Liver (tissue), 9 donors: ENCODE measurements around the gene ESCO1. TPM values are rescaled to one million over a fixed set of nuclear protein-coding genes. Genes with fewer than 3 reads are reported as not detected.

Source experiments
- DNase-seq: peaks from one replicate; pipeline ENCODE4 v3.0.0-alpha.2; 2017; ENCODE audit warnings: low spot score
- H3K27ac ChIP-seq, 2 donors: one replicate each; pipeline ENCODE4 v1.7.0; 2013; ENCODE audit warnings: inconsistent platforms in 2 of 2, low read length in 2 of 2, control low read depth in 1 of 2, low read depth in 1 of 2, mild to moderate bottlenecking in 1 of 2
- H3K27me3 ChIP-seq, 4 donors: one replicate each; pipeline versions ENCODE4 v1.6.1 to v1.7.0; 2013; ENCODE audit warnings: low read length in 3 of 4, inconsistent platforms in 1 of 4, mild to moderate bottlenecking in 1 of 4, moderate library complexity in 1 of 4; ENCODE audit not compliant: control insufficient read depth in 4 of 4, insufficient read depth in 4 of 4
- H3K36me3 ChIP-seq, 4 donors: one replicate each; pipeline versions ENCODE4 v1.6.1 to v1.7.0; 2013; ENCODE audit warnings: low read length in 3 of 4, mild to moderate bottlenecking in 3 of 4, low read depth in 1 of 4, moderate library complexity in 1 of 4; ENCODE audit not compliant: control insufficient read depth in 4 of 4, insufficient read depth in 3 of 4
- H3K4me1 ChIP-seq, 4 donors: one replicate each; pipeline versions ENCODE4 v1.6.1 to v1.7.0; 2013; ENCODE audit warnings: low read length in 3 of 4, mild to moderate bottlenecking in 3 of 4, moderate library complexity in 1 of 4; ENCODE audit not compliant: control insufficient read depth in 4 of 4, insufficient read depth in 4 of 4
- H3K4me3 ChIP-seq, 3 donors: one replicate each; pipeline versions ENCODE4 v1.6.1 to v1.7.0; 2013; ENCODE audit warnings: low read length in 3 of 3, control low read depth in 1 of 3, low read depth in 1 of 3, mild to moderate bottlenecking in 1 of 3
- H3K9ac ChIP-seq, 2 donors: one replicate each; pipeline ENCODE4 v1.7.0; 2013; ENCODE audit warnings: low read length in 2 of 2, mild to moderate bottlenecking in 2 of 2, moderate library complexity in 2 of 2, control low read depth in 1 of 2, low read depth in 1 of 2
- H3K9me3 ChIP-seq, 4 donors: one replicate each; pipeline versions ENCODE4 v1.6.1 to v1.7.0; 2013; ENCODE audit warnings: low read length in 3 of 4; ENCODE audit not compliant: control insufficient read depth in 4 of 4
- EGR1 ChIP-seq, 2 donors: IDR thresholded peaks; 2 replicates each; pipeline ENCODE4 v1.6.1; 2016 to 2018; ENCODE audit warnings: antibody characterized with exemption in 2 of 2, low read depth in 2 of 2
- FOXA1 ChIP-seq: IDR thresholded peaks from 2 replicates; pipeline ENCODE4 v1.6.1; 2016; ENCODE audit warnings: antibody characterized with exemption
- GABPA ChIP-seq, 2 donors: IDR thresholded peaks in 1 of 2; conservative IDR thresholded peaks in 1 of 2; 2 replicates each; pipeline ENCODE4 v1.6.1; 2016; ENCODE audit warnings: antibody characterized with exemption in 2 of 2, mild to moderate bottlenecking in 1 of 2, moderate library complexity in 1 of 2
- HNF4A ChIP-seq, 2 donors: conservative IDR thresholded peaks; 2 replicates each; pipeline ENCODE4 v1.6.1; 2016; ENCODE audit warnings: antibody characterized with exemption in 2 of 2, mild to moderate bottlenecking in 2 of 2
- JUND ChIP-seq, 2 donors: IDR thresholded peaks; 2 replicates each; pipeline ENCODE4 v1.6.1; 2016; ENCODE audit warnings: antibody characterized with exemption in 2 of 2
- NR2F2 ChIP-seq: IDR thresholded peaks from 2 replicates; pipeline ENCODE4 v1.6.1; 2016; ENCODE audit warnings: antibody characterized with exemption
- RAD21 ChIP-seq, 2 donors: IDR thresholded peaks; 2 replicates each; pipeline ENCODE4 v1.6.1; 2016; ENCODE audit warnings: antibody characterized with exemption in 2 of 2, mild to moderate bottlenecking in 2 of 2
- RXRA ChIP-seq, 2 donors: IDR thresholded peaks; 2 replicates each; pipeline ENCODE4 v1.6.1; 2017 to 2018; ENCODE audit warnings: antibody characterized with exemption in 2 of 2, mild to moderate bottlenecking in 1 of 2
- TAF1 ChIP-seq: conservative IDR thresholded peaks from 2 replicates; pipeline ENCODE4 v1.6.1; 2016; ENCODE audit warnings: antibody characterized with exemption, mild to moderate bottlenecking
- YY1 ChIP-seq: IDR thresholded peaks from 2 replicates; pipeline ENCODE4 v1.6.1; 2016; ENCODE audit warnings: antibody characterized with exemption, mild to moderate bottlenecking
- WGBS: extraction: QIAGEN DNeasy Blood & Tissue Kit; methylation state at CpG from one replicate; pipeline ENCODE4 v1.1.7; 2013; 5-methylcytosine and 5-hydroxymethylcytosine counted together
- polyA plus RNA-seq, 2 donors: library from polyadenylated mRNA; stranded (reverse) in 1 of 2; unstranded in 1 of 2; fragments of 200-250 nt in 1 of 2; fragments of >200 nt in 1 of 2; fragmentation: Nextera tagmentation in 1 of 2; extraction: Ambion mirVana in 1 of 2; gene quantifications; one replicate each; pipeline versions ENCODE4 v1.2.1 to v1.2.3, GENCODE V29; 2013 to 2015
- total RNA-seq, 2 donors: library from RNA; depleted of rRNA; stranded (reverse); fragments of >200 nt; gene quantifications; one replicate each; pipeline ENCODE4 v1.2.3, GENCODE V29; 2014
- TF ChIP-seq, protein P1 (sequence below): IDR thresholded peaks from 2 replicates; pipeline ENCODE4 v1.6.1; 2016; ENCODE audit warnings: antibody characterized with exemption
- TF ChIP-seq, protein P2 (sequence below): fragments of 150-350 bp; IDR thresholded peaks from 2 replicates; pipeline ENCODE4 v1.5.1; 2017; ENCODE audit warnings: improper control_type of control experiment, low read depth, low read length; ENCODE audit not compliant: missing input control
- TF ChIP-seq, protein P3 (sequence below): IDR thresholded peaks from 2 replicates; pipeline ENCODE4 v1.6.1; 2016; ENCODE audit warnings: antibody characterized with exemption, mild to moderate bottlenecking
- TF ChIP-seq, protein P4 (sequence below): IDR thresholded peaks from 2 replicates; pipeline ENCODE4 v1.6.1; 2016; ENCODE audit warnings: antibody characterized with exemption
- donor health status: healthy.
- donor health status: healthy.
- donor health status: healthy.
- donor health status: healthy.
- donor health status: healthy.

The ESCO1 gene
- total and polyA plus RNA-seq, 4 donors, result 3.7 to 10.3 (median 7.6) TPM

GRCh38 chr18:21602299-21602587 is 1.7 kb upstream of the ESCO1 start:
- TF ChIP-seq HNF4A (conservative IDR thresholded peaks at IDR 0.05) (no peak), NR2F2 (no peak), JUND (IDR thresholded peaks at IDR 0.05) (no peak), YY1 (no peak), TAF1 (no peak)
- TF ChIP-seq, protein P1, sequence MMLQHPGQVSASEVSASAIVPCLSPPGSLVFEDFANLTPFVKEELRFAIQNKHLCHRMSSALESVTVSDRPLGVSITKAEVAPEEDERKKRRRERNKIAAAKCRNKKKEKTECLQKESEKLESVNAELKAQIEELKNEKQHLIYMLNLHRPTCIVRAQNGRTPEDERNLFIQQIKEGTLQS, result no peak

GRCh38 chr18:21599585-21600525 is 649 bp downstream of the ESCO1 start:
- DNase-seq, result no peak
- under 1% methylated on average over 67 of the region's 67 CpGs for WGBS
- H3K4me3 ChIP-seq, result peak overlapping the region; percentile 67 to 75 (median 75)

More at GRCh38 chr18:21602299-21602587, 1.7 kb upstream of the ESCO1 start:
- Histone ChIP-seq H3K9me3 (no peaks in the 10 kb centered on the region), H3K4me3 (no peak overlapping the region), H3K9ac (no peak overlapping the region), H3K36me3 (no peaks in the 10 kb centered on the region), H3K27ac (no peak overlapping the region), H3K27me3 (no peaks in the 10 kb centered on the region), H3K4me1 (peaks cover 0 to 18% (median 9%) of the 10 kb centered on the region in 4 donors)
- no peak for DNase-seq
- WGBS, result 82% methylated on average over 5 of the region's 5 CpGs

More at GRCh38 chr18:21599585-21600525, 649 bp downstream of the ESCO1 start:
- Histone ChIP-seq H3K9ac (peak overlapping the region; percentile 52 to 91), H3K9me3 (no peaks in the 10 kb centered on the region), H3K27me3 (no peaks in the 10 kb centered on the region), H3K27ac (peak overlapping the region; percentile 93 to 96), H3K4me1 (peaks cover 0 to 18% (median 8%) of the 10 kb centered on the region in 4 donors), H3K36me3 (no peaks in the 10 kb centered on the region)
- TF ChIP-seq, protein P2, sequence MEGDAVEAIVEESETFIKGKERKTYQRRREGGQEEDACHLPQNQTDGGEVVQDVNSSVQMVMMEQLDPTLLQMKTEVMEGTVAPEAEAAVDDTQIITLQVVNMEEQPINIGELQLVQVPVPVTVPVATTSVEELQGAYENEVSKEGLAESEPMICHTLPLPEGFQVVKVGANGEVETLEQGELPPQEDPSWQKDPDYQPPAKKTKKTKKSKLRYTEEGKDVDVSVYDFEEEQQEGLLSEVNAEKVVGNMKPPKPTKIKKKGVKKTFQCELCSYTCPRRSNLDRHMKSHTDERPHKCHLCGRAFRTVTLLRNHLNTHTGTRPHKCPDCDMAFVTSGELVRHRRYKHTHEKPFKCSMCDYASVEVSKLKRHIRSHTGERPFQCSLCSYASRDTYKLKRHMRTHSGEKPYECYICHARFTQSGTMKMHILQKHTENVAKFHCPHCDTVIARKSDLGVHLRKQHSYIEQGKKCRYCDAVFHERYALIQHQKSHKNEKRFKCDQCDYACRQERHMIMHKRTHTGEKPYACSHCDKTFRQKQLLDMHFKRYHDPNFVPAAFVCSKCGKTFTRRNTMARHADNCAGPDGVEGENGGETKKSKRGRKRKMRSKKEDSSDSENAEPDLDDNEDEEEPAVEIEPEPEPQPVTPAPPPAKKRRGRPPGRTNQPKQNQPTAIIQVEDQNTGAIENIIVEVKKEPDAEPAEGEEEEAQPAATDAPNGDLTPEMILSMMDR, result peak; percentile 33
- TF ChIP-seq HNF4A (conservative IDR thresholded peaks at IDR 0.05) (no peak), FOXA1 (no peak), EGR1 (IDR thresholded peaks at IDR 0.05; ENCODE audit: low read depth in 2 of 2) (no peak), TAF1 (no peak), RAD21 (IDR thresholded peaks at IDR 0.05) (peak in 1 of 2 donors; percentile 30), GABPA (IDR thresholded peaks at IDR 0.05 in 1 of 2, conservative IDR thresholded peaks at IDR 0.05 in 1 of 2) (no peak), NR2F2 (peak; percentile 11), JUND (IDR thresholded peaks at IDR 0.05) (no peak), RXRA (IDR thresholded peaks at IDR 0.05) (peak in 1 of 2 donors; percentile 68)
- TF ChIP-seq, protein P3, sequence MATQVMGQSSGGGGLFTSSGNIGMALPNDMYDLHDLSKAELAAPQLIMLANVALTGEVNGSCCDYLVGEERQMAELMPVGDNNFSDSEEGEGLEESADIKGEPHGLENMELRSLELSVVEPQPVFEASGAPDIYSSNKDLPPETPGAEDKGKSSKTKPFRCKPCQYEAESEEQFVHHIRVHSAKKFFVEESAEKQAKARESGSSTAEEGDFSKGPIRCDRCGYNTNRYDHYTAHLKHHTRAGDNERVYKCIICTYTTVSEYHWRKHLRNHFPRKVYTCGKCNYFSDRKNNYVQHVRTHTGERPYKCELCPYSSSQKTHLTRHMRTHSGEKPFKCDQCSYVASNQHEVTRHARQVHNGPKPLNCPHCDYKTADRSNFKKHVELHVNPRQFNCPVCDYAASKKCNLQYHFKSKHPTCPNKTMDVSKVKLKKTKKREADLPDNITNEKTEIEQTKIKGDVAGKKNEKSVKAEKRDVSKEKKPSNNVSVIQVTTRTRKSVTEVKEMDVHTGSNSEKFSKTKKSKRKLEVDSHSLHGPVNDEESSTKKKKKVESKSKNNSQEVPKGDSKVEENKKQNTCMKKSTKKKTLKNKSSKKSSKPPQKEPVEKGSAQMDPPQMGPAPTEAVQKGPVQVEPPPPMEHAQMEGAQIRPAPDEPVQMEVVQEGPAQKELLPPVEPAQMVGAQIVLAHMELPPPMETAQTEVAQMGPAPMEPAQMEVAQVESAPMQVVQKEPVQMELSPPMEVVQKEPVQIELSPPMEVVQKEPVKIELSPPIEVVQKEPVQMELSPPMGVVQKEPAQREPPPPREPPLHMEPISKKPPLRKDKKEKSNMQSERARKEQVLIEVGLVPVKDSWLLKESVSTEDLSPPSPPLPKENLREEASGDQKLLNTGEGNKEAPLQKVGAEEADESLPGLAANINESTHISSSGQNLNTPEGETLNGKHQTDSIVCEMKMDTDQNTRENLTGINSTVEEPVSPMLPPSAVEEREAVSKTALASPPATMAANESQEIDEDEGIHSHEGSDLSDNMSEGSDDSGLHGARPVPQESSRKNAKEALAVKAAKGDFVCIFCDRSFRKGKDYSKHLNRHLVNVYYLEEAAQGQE, result peak; percentile 43
- TF ChIP-seq, protein P1, result no peak
- TF ChIP-seq, protein P4, sequence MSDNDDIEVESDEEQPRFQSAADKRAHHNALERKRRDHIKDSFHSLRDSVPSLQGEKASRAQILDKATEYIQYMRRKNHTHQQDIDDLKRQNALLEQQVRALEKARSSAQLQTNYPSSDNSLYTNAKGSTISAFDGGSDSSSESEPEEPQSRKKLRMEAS, result no peak
